ENCODE measurements around the gene PSMB7. TPM values are rescaled to one million over a fixed set of nuclear protein-coding genes. Genes with fewer than 3 reads are reported as not detected.

Gene PSMB7
- total and polyA plus RNA-seq, 2 of the 13 experiments (the other 11 are each of a cell fraction or from before 2014, with no cell fraction given), result 259 to 291 TPM

- TF ChIP-seq EP300 (IDR thresholded peaks at IDR 0.05; ENCODE audit: low read depth in 2 of 2, low read length in 2 of 2) (peak in 1 of 2 experiments; percentile 51; a peak in 2 of 4 replicates), EP300 (CRISPR knock-in tag; IDR thresholded peaks at IDR 0.05; ENCODE audit: borderline replicate concordance) (no peak), ZNF781 (CRISPR knock-in tag; IDR thresholded peaks at IDR 0.05; ENCODE audit: borderline replicate concordance, not compliant biosample characterization) (no peak), ZNF224 (CRISPR knock-in tag; IDR thresholded peaks at IDR 0.05) (no peak), MEIS1 (CRISPR knock-in tag; IDR thresholded peaks at IDR 0.05; ENCODE audit: borderline replicate concordance) (peak; percentile 70; the same call in 1 of the 2 replicates), HBP1 (CRISPR knock-in tag; IDR thresholded peaks at IDR 0.05; ENCODE audit: low read depth) (0 out of 2 replicates have a peak, but pooled peaks have one; percentile 19), RFX5 (IDR thresholded peaks at IDR 0.05; ENCODE audit: low read depth, low read length) (no peak), ZNF512B (CRISPR knock-in tag; IDR thresholded peaks at IDR 0.05; ENCODE audit: borderline replicate concordance) (no peak), CBX2 (IDR thresholded peaks at IDR 0.05; ENCODE audit: low read depth, low read length) (no peak), CBX2 (CRISPR knock-in tag; IDR thresholded peaks at IDR 0.05; ENCODE audit: low read depth) (no peak), ZNF7 (CRISPR knock-in tag; IDR thresholded peaks at IDR 0.05) (no peak), ZNF550 (CRISPR knock-in tag; IDR thresholded peaks at IDR 0.05; ENCODE audit: borderline replicate concordance) (no peak), ZBTB7A (CRISPR knock-in tag; IDR thresholded peaks at IDR 0.05) (no peak), MTA1 (CRISPR knock-in tag; IDR thresholded peaks at IDR 0.05; ENCODE audit: borderline replicate concordance) (no peak), ZNF879 (CRISPR knock-in tag; IDR thresholded peaks at IDR 0.05) (no peak), ZNF740 (CRISPR knock-in tag; IDR thresholded peaks at IDR 0.05) (no peak), NR2F6 (IDR thresholded peaks at IDR 0.05) (peak; percentile 75), NR2F6 (CRISPR knock-in tag; IDR thresholded peaks at IDR 0.05) (peak; percentile 81), GATA4 (IDR thresholded peaks at IDR 0.05; ENCODE audit: borderline replicate concordance, low read depth) (peak; percentile 61; the same call in 1 of the 2 replicates), CBX5 (CRISPR knock-in tag; IDR thresholded peaks at IDR 0.05; ENCODE audit: borderline replicate concordance) (no peak), NRL (CRISPR knock-in tag; IDR thresholded peaks at IDR 0.05; ENCODE audit: borderline replicate concordance) (no peak), CENPBD1 (CRISPR knock-in tag; IDR thresholded peaks at IDR 0.05; ENCODE audit: borderline replicate concordance, low read depth) (no peak), TEAD3 (CRISPR knock-in tag; optimal IDR thresholded peaks at IDR 0.05; ENCODE audit: borderline replicate concordance) (peak; percentile 17), RARG (CRISPR knock-in tag; IDR thresholded peaks at IDR 0.05; ENCODE audit: low read depth) (no peak), AGO2 (optimal IDR thresholded peaks at IDR 0.05; ENCODE audit: low read depth, low read length) (no peak), RORA (CRISPR knock-in tag; IDR thresholded peaks at IDR 0.05) (no peak), ZNF572 (CRISPR knock-in tag; IDR thresholded peaks at IDR 0.05) (no peak)
Observed at GRCh38 chr9:124390794-124391658, 24.2 kb downstream of the PSMB7 start (continued).
